Activated CD4-positive, alpha-beta T cell treated with anti-CD3 and anti-CD28 coated beads, Interleukin-2, amount 50 U/mL, for 24 hours (primary cell): ENCODE data around the gene PFDN4.

ENCODE experiments used
- DNase-seq, 2 donors: peaks; one replicate each; pipeline ENCODE4 v3.0.0-alpha.2; 2020; ENCODE audit warnings: low read depth in 1 of 2, low spot score in 1 of 2

PFDN4 gene

GRCh38 chr20:54173653-54174456 lies 34.0 kb upstream of the PFDN4 start, which contains the start of gene CYP24A1:
CYP24A1 (minus strand) TSS chr20:54173986; CDS start chr20:54173579, 407 bp downstream.
- DNase-seq = no peak

GRCh38 chr20:54174457-54175175 lies 33.3 kb upstream of the PFDN4 start:
- no peak for DNase-seq

GRCh38 chr20:54176610-54177009 lies 31.3 kb upstream of the PFDN4 start:
- no peak for DNase-seq

- no peak for DNase-seq
Measured at GRCh38 chr20:54177378-54177777, 30.5 kb upstream of the PFDN4 start.

GRCh38 chr20:54178256-54178655 lies 29.6 kb upstream of the PFDN4 start:
- DNase-seq = no peak

- DNase-seq = no peak
Measured at GRCh38 chr20:54179946-54180345, 27.9 kb upstream of the PFDN4 start.

- no peak for DNase-seq
Measured at GRCh38 chr20:54180931-54181330, 27.0 kb upstream of the PFDN4 start.

- DNase-seq = no peak
Measured at GRCh38 chr20:54184071-54184470, 23.8 kb upstream of the PFDN4 start.

GRCh38 chr20:54184904-54185626 lies 22.8 kb upstream of the PFDN4 start:
- no peak for DNase-seq

GRCh38 chr20:54188132-54188849 lies 19.6 kb upstream of the PFDN4 start:
- no peak for DNase-seq

GRCh38 chr20:54189630-54190029 lies 18.3 kb upstream of the PFDN4 start:
- DNase-seq = no peak

GRCh38 chr20:54190217-54190616 lies 17.7 kb upstream of the PFDN4 start:
- no peak for DNase-seq

GRCh38 chr20:54193817-54194216 lies 14.1 kb upstream of the PFDN4 start:
- no peak for DNase-seq

GRCh38 chr20:54194724-54195438 lies 13.0 kb upstream of the PFDN4 start:
- no peak for DNase-seq

- DNase-seq = no peak
Measured at GRCh38 chr20:54195483-54196472, 12.1 kb upstream of the PFDN4 start.

- no peak for DNase-seq
Measured at GRCh38 chr20:54197621-54198604, 10.0 kb upstream of the PFDN4 start.

- DNase-seq = no peak
Measured at GRCh38 chr20:54199283-54199682, 8.6 kb upstream of the PFDN4 start.

GRCh38 chr20:54199721-54200176 lies 8.1 kb upstream of the PFDN4 start:
- DNase-seq = peak; percentile 47 to 64
